Stimulated activated CD8-positive, alpha-beta memory T cell treated with anti-CD3 and anti-CD28 coated beads, Interleukin-7, amount 100 ng/mL, for 48 hours (primary cell): Measurements from ENCODE around the gene ATG101.

Experiments
- DNase-seq, 2 donors: peaks; one replicate each; pipeline ENCODE4 v3.0.0-alpha.2; 2020; ENCODE audit warnings: low read depth in 1 of 2; ENCODE audit errors: extremely low read depth in 1 of 2

Gene ATG101

GRCh38 chr12:52076811-52077210 is 7.0 kb downstream of the ATG101 start:
- no peak for DNase-seq

GRCh38 chr12:52078276-52078675 is 8.5 kb downstream of the ATG101 start:
- DNase-seq = no peak

- DNase-seq = no peak
Observed at GRCh38 chr12:52079576-52080402, 10.0 kb downstream of the ATG101 start, which contains the start of gene SMIM41. Gene SMIM41, plus strand, starts transcription at chr12:52079704. Its CDS starts 76 bp downstream, at chr12:52079780.

GRCh38 chr12:52080403-52081251 is 10.8 kb downstream of the ATG101 start:
- no peak for DNase-seq

GRCh38 chr12:52081263-52081733 is 11.5 kb downstream of the ATG101 start:
- no peak for DNase-seq

GRCh38 chr12:52082026-52082668 is 12.4 kb downstream of the ATG101 start:
- DNase-seq = no peak

- no peak for DNase-seq
Observed at GRCh38 chr12:52082669-52082987, 12.8 kb downstream of the ATG101 start.

- peak; percentile 29 to 37 for DNase-seq
Observed at GRCh38 chr12:52082988-52083637, 13.3 kb downstream of the ATG101 start.

GRCh38 chr12:52083638-52083996 is 13.8 kb downstream of the ATG101 start:
- DNase-seq = no peak

- no peak for DNase-seq
Observed at GRCh38 chr12:52084491-52085231, 14.9 kb downstream of the ATG101 start.

- no peak for DNase-seq
Observed at GRCh38 chr12:52085682-52086180, 16.0 kb downstream of the ATG101 start.

- no peak for DNase-seq
Observed at GRCh38 chr12:52086366-52086765, 16.6 kb downstream of the ATG101 start.

- DNase-seq = no peak
Observed at GRCh38 chr12:52086944-52087835, 17.4 kb downstream of the ATG101 start.

- DNase-seq = no peak
Observed at GRCh38 chr12:52087961-52088820, 18.4 kb downstream of the ATG101 start.

- no peak for DNase-seq
Observed at GRCh38 chr12:52089491-52089890, 19.7 kb downstream of the ATG101 start.

GRCh38 chr12:52090291-52090690 is 20.5 kb downstream of the ATG101 start:
- no peak for DNase-seq

GRCh38 chr12:52091061-52091460 is 21.3 kb downstream of the ATG101 start:
- no peak for DNase-seq

GRCh38 chr12:52091869-52092268 is 22.1 kb downstream of the ATG101 start:
- DNase-seq = no peak
